Measurements from ENCODE around the gene ENAH.

GRCh38 chr1:225445639-225446594 is 207.0 kb downstream of the ENAH start:
- TF ChIP-seq, protein P1, sequence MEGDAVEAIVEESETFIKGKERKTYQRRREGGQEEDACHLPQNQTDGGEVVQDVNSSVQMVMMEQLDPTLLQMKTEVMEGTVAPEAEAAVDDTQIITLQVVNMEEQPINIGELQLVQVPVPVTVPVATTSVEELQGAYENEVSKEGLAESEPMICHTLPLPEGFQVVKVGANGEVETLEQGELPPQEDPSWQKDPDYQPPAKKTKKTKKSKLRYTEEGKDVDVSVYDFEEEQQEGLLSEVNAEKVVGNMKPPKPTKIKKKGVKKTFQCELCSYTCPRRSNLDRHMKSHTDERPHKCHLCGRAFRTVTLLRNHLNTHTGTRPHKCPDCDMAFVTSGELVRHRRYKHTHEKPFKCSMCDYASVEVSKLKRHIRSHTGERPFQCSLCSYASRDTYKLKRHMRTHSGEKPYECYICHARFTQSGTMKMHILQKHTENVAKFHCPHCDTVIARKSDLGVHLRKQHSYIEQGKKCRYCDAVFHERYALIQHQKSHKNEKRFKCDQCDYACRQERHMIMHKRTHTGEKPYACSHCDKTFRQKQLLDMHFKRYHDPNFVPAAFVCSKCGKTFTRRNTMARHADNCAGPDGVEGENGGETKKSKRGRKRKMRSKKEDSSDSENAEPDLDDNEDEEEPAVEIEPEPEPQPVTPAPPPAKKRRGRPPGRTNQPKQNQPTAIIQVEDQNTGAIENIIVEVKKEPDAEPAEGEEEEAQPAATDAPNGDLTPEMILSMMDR (IDR thresholded peaks at IDR 0.05), result no peak
- TF ChIP-seq EP300 (IDR thresholded peaks at IDR 0.05) (peak; percentile 89), POLR2A (IDR thresholded peaks at IDR 0.05; ENCODE audit: low read depth) (no peak)
